ENCODE results near the gene NCCRP1.

Gene NCCRP1

DNA sequence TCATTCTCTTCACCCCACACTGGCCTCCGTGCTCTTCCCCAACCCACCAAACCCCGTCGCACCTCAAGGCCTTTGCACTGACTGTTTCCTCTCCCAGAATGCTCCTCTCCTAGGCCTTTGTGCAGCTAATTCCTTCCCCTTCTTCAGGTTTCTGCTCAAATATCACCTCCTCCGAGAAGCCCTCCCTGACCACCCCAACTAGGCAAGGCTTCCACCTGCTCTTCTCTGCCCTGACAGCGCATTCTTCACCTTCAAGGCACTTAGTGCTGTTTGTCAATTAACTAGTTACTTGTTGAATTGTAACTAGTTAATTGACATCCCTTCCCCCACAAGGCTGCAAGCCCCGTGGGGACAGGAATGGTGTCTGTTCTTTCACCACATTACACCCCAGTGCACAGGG, 7.8 kb upstream of the NCCRP1 start:
- TF ChIP-seq, protein P1, sequence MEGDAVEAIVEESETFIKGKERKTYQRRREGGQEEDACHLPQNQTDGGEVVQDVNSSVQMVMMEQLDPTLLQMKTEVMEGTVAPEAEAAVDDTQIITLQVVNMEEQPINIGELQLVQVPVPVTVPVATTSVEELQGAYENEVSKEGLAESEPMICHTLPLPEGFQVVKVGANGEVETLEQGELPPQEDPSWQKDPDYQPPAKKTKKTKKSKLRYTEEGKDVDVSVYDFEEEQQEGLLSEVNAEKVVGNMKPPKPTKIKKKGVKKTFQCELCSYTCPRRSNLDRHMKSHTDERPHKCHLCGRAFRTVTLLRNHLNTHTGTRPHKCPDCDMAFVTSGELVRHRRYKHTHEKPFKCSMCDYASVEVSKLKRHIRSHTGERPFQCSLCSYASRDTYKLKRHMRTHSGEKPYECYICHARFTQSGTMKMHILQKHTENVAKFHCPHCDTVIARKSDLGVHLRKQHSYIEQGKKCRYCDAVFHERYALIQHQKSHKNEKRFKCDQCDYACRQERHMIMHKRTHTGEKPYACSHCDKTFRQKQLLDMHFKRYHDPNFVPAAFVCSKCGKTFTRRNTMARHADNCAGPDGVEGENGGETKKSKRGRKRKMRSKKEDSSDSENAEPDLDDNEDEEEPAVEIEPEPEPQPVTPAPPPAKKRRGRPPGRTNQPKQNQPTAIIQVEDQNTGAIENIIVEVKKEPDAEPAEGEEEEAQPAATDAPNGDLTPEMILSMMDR (IDR thresholded peaks at IDR 0.05; ENCODE audit: extremely low read depth, insufficient read depth, missing control alignments), result no peak
- in situ Hi-C loops (cut with MboI; ENCODE audit: low pct_unique_long_range_greater_than_20kb, low sequenced_read_pairs, unreplicated experiment), result no loop called here
- no peak for DNase-seq (ENCODE audit: low spot score)

DNA sequence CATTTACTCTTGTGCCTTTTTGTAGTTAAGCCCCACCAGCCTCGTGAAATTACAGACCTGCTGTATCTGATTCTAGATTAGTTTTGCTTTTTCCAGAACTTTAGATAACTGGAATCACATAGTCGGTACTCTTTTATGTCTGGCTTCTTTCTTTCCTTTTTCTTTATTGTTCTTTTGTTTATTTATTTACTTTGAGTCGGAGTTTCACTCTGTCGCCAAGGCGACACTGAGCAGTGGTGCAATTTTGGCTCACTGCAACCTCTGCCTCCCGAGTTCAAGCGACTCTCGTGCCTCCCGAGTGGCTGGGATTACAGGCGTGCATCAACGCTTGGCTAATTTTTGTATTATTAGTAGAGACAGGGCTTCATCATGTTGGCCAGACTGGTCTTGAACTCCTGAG, 6.0 kb upstream of the NCCRP1 start:
- in situ Hi-C loops (cut with MboI; ENCODE audit: low pct_unique_long_range_greater_than_20kb, low sequenced_read_pairs, unreplicated experiment), result no loop called here
- TF ChIP-seq, protein P1 (IDR thresholded peaks at IDR 0.05; ENCODE audit: extremely low read depth, insufficient read depth, missing control alignments), result no peak
- DNase-seq (ENCODE audit: low spot score), result no peak

DNA sequence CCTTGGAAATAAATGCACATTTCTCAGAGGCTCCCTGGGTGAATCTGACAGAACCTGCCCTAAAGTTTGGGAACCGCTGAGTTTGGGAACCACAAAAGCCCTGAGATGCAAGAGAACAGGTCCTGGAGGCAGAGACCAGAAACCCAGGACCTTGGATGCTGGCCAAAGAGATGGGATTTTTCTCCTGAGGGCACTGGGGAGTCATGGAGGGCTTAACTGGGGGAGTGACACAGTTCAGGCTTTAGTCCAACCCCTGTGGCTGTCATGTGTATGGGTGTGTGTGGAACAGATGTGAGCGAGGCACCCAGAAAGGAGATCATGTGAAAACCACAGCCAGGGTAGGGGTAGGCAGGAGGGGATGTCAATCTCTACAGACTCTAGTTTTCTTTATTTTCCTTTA, 3.9 kb upstream of the NCCRP1 start:
- in situ Hi-C loops (cut with MboI; ENCODE audit: low pct_unique_long_range_greater_than_20kb, low sequenced_read_pairs, unreplicated experiment), result no loop called here
- TF ChIP-seq, protein P1 (IDR thresholded peaks at IDR 0.05; ENCODE audit: extremely low read depth, insufficient read depth, missing control alignments), result no peak
- no peak for DNase-seq (ENCODE audit: low spot score)

DNA sequence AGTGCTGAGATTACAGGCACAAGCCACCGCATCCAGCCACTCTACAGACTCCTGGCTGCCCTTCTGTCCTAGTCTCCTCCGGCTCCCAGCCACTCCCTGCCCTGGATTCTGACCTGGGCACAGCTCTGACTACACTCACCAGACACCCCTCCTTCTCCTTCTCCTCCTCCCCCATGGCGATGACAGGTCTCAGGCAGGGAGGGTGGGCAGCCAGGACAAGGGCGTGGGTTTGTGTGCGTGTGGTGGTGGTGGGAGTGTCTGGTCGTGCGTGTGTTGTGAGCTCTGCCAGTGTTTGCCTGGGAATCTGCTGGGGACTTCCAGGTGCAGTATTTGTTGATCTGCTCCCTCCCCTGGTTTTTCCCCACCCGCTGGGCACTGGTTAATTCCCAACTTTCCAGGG, 3.0 kb upstream of the NCCRP1 start:
- TF ChIP-seq, protein P1 (IDR thresholded peaks at IDR 0.05; ENCODE audit: extremely low read depth, insufficient read depth, missing control alignments), result no peak

DNA sequence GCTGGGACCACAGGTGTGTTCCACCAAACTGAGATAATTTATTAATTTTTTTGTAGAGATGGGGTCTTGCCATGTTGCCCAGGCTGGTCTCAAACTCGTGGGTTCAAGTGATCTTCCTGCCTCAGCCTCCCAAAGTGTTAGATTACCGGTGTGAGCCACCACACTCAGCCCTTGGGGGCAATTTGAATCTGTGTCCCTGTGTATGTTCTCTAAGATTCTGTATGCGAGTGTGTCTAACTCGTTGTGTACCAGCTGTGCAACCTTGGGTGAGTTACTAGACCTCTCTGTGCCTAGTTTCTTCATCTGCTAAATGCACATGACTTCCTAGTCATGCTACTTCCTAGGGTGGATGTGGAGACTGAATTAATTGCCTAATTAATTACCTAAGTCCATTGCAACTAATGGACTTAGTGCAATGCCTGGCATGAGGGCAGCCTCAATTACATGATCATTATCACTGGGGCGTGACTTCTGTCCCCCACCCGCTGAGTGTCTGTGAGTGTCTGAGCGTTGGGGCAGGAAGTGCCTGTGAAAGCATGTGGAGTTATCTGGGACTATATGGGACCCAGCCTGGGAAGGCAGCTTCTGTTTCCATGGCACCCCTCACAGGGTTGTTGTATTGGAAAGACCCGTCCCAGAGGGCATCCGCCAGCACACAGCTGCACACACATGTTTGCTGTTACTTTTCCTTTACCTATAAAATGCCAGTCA, 1.8 kb upstream of the NCCRP1 start:
- in situ Hi-C loops (cut with MboI; ENCODE audit: low pct_unique_long_range_greater_than_20kb, low sequenced_read_pairs, unreplicated experiment), result no loop called here
- TF ChIP-seq, protein P1 (IDR thresholded peaks at IDR 0.05; ENCODE audit: extremely low read depth, insufficient read depth, missing control alignments), result no peak
- DNase-seq (ENCODE audit: low spot score), result no peak

More for the DNA sequence above, 3.0 kb upstream of the NCCRP1 start:
- DNase-seq (ENCODE audit: low spot score), result no peak
- in situ Hi-C loops (cut with MboI; ENCODE audit: low pct_unique_long_range_greater_than_20kb, low sequenced_read_pairs, unreplicated experiment), result no loop called here

DNA sequence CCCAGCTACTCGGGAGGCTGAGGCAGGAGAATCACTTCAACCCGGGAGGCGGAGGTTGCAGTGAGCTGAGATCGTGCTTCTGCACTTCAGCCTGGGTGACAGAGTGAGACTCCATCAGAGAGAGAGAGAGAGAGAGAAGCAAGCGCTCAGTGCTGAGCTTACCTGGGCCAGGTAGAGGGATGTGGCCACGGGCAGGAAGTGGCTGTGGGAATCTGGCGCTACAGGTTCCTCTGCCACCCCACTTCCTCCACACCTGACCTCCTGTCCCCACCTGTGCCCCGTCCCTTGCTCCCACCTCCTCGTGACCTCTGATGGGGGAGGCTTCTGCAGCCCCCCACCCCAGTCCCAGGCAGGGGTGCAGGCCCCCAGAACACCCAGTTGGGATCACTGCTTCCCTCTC, 1.0 kb upstream of the NCCRP1 start:
- no peak for DNase-seq (ENCODE audit: low spot score)
- TF ChIP-seq, protein P1 (IDR thresholded peaks at IDR 0.05; ENCODE audit: extremely low read depth, insufficient read depth, missing control alignments), result no peak
- in situ Hi-C loops (cut with MboI; ENCODE audit: low pct_unique_long_range_greater_than_20kb, low sequenced_read_pairs, unreplicated experiment), result no loop called here

All from GM13977 (cell line).